Measurements from ENCODE around the gene SRSF6.
"Not testable (repeated sequence)": the region's sequence is repeated elsewhere in the genome, so short reads cannot be mapped to it uniquely, and the experiment has no call there.

SRSF6 gene

GRCh38 chr20:43457640-43458421 is at the start of gene SRSF6:
Gene SRSF6 (plus strand): TSS chr20:43457896. CDS start chr20:43458034, 138 bp downstream.
- peak; percentile 85 for DNase-seq (ENCODE audit: low read depth, low spot score)

GRCh38 chr20:43408848-43409576 is 48.7 kb upstream of the SRSF6 start:
- no peak for DNase-seq (ENCODE audit: low read depth, low spot score)

- no peak for DNase-seq (ENCODE audit: low read depth, low spot score)
Measured at GRCh38 chr20:43409577-43409913, 48.2 kb upstream of the SRSF6 start.

GRCh38 chr20:43415661-43416430 is 41.9 kb upstream of the SRSF6 start:
- no peak for DNase-seq (ENCODE audit: low read depth, low spot score)

GRCh38 chr20:43416591-43417228 is 41.0 kb upstream of the SRSF6 start:
- no peak for DNase-seq (ENCODE audit: low read depth, low spot score)

- DNase-seq (ENCODE audit: low read depth, low spot score), result no peak
Measured at GRCh38 chr20:43420192-43420591, 37.5 kb upstream of the SRSF6 start.

GRCh38 chr20:43420913-43421312 is 36.8 kb upstream of the SRSF6 start:
- DNase-seq (ENCODE audit: low read depth, low spot score), result not testable (repeated sequence)

- DNase-seq (ENCODE audit: low read depth, low spot score), result no peak
Measured at GRCh38 chr20:43426172-43426571, 31.5 kb upstream of the SRSF6 start.

GRCh38 chr20:43430265-43431133 is 27.2 kb upstream of the SRSF6 start:
- DNase-seq (ENCODE audit: low read depth, low spot score), result no peak

- DNase-seq (ENCODE audit: low read depth, low spot score), result no peak
Measured at GRCh38 chr20:43431134-43431519, 26.6 kb upstream of the SRSF6 start.

- DNase-seq (ENCODE audit: low read depth, low spot score), result no peak
Measured at GRCh38 chr20:43432498-43432897, 25.2 kb upstream of the SRSF6 start.

GRCh38 chr20:43433250-43433854 is 24.3 kb upstream of the SRSF6 start:
- DNase-seq (ENCODE audit: low read depth, low spot score), result no peak

- no peak for DNase-seq (ENCODE audit: low read depth, low spot score)
Measured at GRCh38 chr20:43434565-43434964, 23.1 kb upstream of the SRSF6 start.

GRCh38 chr20:43438578-43439316 is 18.9 kb upstream of the SRSF6 start:
- no peak for DNase-seq (ENCODE audit: low read depth, low spot score)

GRCh38 chr20:43440531-43440930 is 17.2 kb upstream of the SRSF6 start:
- DNase-seq (ENCODE audit: low read depth, low spot score), result no peak

GRCh38 chr20:43442282-43442880 is 15.3 kb upstream of the SRSF6 start:
- no peak for DNase-seq (ENCODE audit: low read depth, low spot score)

- no peak for DNase-seq (ENCODE audit: low read depth, low spot score)
Measured at GRCh38 chr20:43444107-43444506, 13.6 kb upstream of the SRSF6 start.

- no peak for DNase-seq (ENCODE audit: low read depth, low spot score)
Measured at GRCh38 chr20:43446361-43446879, 11.3 kb upstream of the SRSF6 start.

GRCh38 chr20:43448431-43448747 is 9.3 kb upstream of the SRSF6 start:
- not testable (repeated sequence) for DNase-seq (ENCODE audit: low read depth, low spot score)
